ENCODE results near the gene MTMR1.

MTMR1 gene

DNA sequence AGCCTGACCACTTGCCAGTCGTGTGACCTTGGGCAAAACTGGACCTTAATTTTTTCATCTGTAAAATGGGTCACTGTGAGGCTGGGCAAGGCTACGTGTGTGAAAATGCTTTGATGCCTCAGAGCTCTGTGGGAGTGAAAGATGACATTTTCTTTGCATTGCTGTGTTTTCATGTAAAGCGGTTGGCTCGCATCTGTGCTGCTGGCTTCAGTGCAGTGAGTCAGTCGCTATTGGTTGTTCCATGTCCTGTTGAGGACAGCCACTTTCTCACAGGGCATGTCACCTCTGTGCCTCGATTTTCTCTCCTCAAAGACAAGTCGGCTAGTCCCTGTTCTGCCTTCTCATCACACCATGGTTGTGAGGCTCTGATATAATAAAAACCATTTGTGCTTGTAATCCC, 4.4 kb downstream of the MTMR1 start:
- DNase-seq, result no peak

DNA sequence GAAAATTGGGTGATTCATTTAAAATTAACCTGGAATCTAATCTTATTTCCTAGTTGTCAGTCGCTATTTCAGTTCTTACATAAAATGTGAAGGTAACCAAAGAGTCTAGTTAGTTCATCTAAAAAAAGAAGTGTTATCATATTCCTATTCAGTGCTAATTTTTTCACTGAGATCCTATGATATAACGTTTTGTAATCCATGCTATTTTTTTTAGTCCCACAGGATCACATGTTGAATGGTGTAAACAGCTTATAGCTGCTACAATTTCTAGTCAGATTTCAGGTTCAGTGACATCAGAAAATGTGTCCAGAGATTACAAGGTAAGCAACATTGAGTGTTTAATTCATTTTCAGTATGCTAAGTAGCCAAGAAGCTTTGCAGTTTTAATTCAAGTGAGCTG, 5.8 kb downstream of the MTMR1 start:
- no peak for DNase-seq

DNA sequence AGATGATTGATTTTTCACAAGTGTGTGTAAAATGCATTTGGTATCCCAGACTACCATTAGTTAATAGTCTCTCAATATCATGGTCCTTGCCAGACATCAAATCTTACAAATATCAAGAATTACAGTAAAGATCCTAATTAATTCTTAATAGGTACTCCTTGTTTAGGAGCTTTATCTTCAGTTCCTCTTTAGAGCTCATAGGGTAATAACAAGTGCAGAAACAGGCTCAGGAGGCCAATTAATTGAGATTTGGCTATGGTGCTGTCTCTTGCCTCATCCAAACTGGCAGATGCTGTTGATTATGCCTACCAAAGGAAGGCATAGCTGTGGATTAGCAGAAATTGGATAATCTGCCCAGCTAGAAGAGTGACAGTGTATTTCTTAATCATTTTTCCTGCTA, 6.9 kb downstream of the MTMR1 start:
- DNase-seq, result no peak

DNA sequence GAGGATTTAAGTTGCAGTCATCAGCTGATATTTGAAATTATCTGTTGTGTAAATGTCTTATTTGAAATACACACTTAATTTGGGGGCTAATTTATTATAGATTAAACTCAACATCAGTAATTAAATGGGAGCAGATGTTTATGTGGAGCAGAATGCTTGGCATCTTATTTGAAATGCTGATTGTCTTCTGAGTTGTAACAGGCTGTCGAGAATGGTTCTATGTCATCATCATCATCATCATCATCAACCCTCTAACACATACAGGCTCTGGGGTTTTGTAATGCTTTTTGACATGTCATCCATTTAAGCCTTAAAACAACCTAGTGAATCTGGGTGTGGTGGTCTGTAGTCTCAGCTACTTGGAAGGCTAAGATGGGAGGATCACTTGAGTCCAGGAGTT, 8.2 kb downstream of the MTMR1 start:
- DNase-seq, result no peak

DNA sequence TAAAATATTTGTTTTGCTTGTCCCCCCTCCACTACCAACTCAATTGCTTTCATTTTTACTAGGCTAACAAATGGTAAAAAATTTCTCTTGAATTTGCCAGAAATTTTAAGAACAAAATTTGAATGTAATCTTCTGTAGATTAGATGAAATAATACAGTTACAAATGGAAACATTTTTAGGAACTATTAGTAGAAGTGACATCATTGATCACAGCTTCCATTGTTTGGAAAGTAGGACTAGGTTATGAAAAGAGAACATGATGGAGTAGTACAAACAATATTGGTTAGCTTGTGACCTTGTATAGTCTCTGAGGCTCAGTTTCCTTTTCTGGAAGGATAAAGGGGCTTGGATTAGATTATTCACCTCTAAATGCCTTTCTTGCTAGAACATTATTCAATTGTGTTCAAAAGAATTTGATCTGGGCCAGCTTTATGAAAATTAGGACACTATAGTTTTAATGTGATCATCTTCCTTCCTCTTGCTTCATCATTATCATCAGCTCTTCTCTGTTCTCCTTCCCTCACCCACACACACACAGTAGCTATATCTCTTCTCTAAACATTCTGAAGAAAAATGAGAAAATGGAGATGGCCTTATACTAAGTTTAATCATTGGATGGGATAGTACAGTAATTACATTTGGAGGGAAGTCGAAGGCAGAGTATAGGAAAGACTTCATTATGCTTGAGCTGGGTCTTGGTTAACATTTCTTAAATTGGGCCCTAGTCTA, 9.9 kb downstream of the MTMR1 start:
- no peak for DNase-seq

DNA sequence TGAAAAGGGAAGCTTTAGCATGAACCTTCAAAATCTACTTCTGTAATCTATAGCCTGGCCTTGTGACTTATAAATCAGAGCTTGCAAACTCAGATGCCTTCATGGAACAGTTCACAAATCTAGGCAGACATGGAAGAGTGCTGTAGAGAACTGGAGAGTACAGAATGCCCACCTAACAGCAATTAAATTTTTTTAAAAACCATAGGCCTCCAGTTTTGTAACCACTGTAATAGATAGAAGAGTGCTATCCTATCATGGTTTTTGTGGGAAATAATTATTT, 10.4 kb downstream of the MTMR1 start:
- no peak for DNase-seq

DNA sequence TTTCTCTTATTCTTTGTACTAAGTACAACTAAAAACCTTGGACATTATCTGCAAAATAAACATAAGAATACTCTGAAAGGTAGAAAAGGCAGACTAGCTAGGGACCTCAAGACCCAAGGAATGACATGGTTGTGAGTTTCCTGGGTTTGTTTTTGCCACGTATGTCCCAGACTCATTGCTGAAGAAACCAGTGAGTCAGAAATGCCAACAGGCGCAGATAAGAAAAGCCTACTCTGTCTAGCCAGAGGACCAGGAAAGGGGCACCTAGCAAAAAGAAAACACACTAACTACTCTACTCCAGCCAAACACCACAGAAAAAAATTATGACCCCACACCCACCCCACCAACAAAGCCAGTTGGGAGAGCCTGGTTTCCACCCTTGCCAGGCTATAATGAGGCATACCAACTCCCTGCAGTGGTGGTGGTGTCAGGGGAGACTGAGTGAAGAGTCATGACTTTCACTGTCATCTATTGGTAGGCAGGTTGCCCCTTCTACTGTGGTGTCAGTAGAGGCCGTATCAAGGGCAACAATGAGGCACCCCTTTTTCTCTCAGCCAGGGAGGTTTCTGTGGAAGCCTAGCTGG, 10.9 kb downstream of the MTMR1 start:
- no peak for DNase-seq

DNA sequence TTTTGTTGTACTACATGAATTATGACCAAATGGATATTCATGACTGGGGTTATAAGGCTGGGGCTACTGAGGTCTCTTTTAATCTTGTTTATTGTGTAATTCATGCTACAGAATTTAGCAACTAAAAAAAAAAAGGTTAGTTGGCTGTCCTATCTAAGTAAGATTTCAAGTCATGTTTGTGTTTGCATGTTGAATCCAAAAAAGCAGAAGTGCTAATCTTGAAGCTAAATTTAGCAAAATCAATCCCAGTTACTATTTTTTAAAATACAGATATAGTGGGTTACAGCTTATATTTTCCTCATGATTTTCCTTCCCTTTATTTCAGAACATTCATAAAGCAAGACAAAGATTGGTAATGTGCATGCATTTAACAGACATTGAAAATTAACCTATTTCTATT, 19.4 kb downstream of the MTMR1 start:
- DNase-seq, result no peak

DNA sequence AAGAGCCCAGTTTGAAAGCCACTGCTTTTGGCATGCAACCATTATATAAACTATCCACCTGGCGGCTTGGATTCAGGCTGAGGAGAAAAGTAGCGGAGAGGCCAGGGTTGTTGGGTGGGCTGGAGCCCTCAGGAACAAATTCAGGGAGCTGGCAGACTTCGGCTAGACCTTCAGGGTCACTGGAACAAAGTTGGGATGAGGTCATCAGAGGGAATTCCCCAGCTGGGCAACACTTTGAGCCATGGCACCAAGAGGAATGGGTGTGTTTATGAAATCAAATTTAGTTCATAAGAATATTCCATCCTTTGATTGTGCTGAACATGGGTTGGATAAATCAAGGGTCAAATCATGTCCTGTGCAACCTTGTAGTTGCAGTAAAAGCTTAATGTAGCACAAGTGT, 22.0 kb downstream of the MTMR1 start:
- no peak for DNase-seq

DNA sequence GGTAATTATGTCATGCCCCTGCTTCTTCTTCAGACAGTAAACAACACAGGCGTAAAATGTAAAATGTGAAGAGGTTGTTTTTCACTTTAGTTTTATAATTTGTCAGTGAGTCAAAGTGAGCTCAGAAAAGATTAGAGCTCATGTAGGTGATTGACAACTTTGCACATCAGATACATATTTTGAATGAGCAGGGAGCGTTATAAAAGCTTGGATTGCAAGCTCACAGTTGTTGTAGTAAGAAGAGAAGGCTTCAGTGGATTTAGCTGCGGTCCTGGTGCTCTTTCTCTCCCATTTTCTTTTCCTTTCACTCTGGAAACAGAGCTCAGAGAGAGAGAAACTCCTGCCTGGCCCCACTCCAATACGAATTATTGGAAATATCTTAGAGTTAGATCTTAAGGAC, 26.4 kb downstream of the MTMR1 start:
- no peak for DNase-seq

DNA sequence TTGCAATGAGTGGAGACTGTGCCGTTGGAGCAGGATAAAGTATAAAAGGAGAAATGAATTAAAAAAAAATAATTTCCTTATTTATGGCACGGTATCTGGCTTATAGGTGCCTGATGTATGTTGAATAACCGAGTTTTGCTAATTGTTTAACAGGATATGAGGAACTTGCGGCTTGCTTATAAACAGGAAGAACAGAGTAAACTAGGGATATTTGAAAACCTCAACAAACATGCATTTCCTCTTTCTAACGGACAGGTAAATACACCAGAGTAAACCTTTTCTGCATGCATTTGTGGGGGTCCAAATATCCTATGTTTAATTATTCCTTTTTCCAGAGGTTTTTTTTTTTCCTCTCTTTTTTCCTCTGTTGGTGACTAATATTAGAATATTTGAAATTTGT, 36.8 kb downstream of the MTMR1 start:
- no peak for DNase-seq

DNA sequence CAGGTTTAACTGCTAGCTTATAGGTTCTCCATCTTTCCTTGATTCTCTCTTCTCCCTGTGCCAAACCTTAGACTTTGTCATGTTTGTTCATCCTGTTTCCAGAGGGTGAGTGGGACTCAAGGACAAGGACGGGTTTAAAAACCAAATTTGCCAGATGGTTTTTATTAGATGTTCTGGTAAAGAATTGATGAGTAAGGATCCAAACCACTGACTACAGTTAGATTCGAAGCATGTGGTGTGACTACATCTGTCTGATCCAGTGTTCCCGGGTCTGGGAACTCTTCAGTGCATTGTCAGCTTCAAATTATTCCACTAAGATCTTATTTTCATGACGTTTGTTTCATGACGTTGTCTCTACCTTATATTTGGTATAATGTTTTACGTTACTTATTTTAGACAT, 37.5 kb downstream of the MTMR1 start:
- no peak for DNase-seq

DNA sequence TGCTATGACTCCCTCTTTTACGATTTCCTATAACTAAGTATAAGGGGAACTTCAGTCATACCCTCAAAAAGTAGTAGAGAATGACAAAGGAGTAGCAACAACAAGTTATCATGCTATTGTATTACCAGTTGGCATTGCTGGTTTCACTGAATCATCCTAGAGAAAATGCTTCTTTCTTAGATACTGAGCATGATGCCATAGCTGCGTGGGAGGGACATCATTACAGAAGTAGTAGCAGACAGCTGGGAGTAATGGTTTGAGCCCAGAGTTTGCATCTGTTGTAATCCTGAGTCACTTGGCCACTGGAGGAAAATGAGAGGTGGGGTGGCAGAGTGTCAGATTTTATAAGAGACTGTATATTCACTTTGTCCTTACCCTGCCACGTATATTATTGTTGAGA, 38.6 kb downstream of the MTMR1 start:
- DNase-seq, result no peak

DNA sequence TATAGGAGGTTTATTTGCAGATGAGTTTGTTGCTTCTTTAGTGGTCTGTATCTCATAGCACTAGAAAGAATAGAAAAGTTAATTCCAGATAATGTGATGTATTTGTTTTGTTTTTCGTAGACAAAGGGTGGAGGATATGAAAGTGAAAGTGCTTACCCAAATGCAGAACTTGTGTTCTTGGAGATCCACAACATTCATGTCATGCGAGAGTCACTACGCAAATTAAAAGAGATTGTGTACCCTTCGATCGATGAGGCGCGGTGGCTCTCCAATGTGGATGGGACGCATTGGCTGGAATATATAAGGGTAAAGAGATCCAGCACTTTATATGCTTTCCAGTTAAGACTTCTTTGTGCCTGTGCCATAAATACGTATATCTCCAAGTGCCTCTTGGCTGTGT, 43.3 kb downstream of the MTMR1 start:
- DNase-seq, result no peak

DNA sequence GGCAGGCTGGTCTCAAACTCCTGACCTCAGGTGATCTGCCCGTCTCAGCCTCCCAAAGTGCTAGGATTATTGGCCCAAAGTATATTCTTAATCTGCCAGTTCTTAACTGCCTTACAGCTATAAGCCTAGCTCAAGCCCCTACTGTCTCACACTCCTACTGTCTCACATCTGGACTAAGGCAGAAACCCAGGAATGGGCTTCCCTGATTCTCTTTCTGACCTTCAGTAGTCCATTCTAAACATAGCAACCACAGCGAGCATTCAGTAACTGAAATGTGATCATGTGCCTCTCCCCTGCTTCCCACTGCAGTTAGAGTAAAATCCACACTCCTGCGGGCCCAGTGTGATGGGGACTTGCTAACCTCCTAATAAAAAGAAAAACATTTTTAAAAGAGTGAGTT, 58.9 kb downstream of the MTMR1 start:
- no peak for DNase-seq

DNA sequence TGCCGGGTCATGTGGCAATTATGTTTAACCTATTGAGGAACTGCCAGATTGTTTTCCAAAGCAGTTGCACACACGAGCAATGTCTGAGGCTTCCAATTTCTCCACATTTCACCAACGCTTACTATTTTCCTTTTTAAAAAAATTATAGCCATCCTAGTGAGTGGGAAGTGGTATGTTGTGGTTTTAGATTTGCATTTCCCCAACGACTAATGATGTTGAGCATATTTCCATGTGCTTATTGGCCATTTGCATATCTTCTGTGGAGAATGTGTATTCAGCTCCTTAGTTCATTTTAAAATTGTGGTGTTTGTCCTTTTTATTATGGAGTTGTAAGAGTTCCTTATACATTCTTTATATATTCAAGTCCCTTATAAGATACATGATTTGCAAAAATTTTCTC, 60.2 kb downstream of the MTMR1 start:
- no peak for DNase-seq

DNA sequence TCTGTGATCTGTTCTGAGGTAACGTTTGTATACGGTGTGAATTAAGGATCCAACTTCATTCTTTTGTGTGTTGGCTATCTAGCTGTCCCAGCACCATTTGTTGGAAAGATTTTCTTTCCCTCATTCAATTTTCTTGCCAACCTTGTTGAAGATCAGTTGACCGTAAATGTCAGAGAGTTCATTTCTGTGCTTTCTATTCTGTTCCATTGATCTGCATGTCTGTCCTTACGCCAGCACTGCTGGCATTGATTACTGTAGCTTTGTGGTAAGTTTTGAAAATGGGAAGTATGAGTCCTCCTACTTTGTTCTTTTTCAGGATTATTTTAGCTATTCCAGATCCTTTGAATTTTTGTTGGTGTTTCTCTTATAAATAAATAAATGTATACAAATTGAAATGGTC, 60.8 kb downstream of the MTMR1 start:
- no peak for DNase-seq

DNA sequence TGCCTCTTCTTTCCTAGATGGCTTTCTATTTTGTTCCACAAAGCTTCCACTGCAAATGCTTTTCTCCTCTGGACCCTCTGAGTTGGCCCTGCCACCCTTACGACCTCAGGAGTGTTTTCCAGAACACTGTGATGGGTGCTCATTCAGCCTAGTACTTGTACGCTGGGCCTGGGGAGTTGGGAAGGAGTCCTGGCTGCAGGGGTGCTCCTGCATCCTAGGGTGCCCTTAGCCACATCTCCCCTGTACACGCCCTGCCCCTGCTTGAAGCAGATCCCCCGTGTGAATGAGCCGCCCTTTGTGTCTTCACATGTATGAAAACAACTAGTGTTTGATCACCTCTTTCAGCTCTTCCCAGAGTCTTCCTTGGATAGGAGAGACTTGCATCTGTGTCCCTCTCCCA, 64.2 kb downstream of the MTMR1 start:
- no peak for DNase-seq

DNA sequence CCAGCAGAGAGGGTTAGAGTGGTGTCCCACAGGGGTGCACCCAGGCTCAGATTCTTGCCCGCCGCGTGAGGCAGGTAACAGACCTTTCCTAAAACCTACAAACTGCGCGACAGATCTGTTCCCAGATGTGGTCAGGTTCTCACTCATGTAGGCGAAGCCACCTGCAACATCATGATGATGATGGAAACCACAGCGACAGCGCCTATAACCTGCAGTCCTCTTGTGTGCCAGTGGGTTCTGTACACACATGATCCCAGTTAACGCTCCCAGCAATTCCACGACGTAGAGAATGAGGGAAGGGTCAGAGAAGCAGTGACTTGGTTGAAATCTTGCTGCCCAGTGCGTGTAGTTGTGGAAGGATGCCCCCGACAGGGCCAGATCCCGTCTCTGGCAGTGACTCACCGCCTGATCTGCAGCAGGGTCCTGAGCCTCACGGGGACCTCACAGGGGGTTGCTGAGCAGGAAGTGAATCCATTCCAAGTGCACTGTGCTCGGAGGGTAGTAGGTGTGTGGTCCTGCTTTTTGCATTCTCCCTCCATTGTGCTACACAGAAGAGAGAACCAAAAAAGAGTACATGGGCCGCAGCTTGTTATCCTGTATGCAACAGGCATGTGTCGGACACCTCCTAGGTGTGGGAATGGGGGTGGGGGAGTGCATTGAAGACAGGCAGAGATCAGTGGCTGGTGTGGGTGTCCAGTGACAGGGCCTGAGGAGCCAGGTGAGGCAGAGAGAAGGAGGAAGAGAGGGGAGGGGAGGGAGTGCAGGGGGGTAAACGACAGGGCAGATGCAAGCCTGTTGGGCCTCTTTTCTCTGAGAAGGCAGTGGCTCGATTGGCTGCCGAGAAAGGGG, 66.6 kb downstream of the MTMR1 start:
- DNase-seq, result no peak

DNA sequence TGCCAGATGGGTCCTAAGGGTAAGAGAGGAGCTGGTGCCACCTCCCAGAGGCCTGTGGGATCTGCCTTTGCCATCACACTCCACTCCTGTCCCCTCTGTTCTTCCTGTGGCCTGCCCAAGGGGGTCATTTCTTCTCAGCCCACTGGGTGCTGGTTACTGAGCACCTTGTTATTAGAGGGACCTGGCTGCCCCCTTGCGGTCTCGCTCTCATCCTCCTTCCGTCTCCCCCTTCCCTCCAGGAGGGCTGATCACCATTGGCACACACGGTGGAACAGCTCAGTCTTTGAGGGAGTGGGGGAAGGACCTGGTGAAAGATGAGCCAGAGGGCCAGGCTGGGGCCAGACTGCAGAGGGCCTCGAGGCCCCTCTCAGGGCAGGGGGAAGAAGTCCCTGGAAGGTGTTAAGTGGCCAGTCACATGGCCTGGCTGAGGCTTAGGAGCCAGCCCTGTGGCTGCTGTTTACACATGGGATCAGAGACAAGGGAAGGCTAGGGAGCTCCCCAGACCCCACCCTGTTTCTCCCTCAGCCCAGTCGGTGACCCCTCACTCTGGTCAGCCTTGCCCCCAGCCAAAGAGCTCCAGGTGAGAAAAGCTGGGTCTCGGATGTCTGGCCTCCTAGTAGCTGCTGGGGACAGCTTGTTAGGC, 68.1 kb downstream of the MTMR1 start:
- DNase-seq, result no peak

DNA sequence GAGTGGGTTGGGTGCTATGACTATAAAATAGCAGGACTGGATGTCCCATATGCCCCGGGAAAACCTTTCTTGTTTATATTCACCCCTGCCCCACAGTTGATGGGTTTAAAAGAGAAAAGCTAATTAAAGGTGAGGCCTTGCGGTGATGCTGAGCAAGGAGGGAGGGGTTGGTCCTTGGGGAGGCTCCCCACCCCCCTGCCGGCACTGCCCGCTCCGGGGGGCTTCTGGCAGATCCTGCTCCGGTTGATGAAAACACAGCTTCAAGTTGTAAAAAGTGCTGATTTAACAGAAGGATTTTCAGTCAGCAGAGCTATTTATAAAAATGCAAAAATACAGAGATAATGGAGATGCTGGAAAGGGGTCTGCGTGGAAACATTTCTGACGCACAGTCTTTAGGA, 68.6 kb downstream of the MTMR1 start:
- DNase-seq, result no peak

DNA sequence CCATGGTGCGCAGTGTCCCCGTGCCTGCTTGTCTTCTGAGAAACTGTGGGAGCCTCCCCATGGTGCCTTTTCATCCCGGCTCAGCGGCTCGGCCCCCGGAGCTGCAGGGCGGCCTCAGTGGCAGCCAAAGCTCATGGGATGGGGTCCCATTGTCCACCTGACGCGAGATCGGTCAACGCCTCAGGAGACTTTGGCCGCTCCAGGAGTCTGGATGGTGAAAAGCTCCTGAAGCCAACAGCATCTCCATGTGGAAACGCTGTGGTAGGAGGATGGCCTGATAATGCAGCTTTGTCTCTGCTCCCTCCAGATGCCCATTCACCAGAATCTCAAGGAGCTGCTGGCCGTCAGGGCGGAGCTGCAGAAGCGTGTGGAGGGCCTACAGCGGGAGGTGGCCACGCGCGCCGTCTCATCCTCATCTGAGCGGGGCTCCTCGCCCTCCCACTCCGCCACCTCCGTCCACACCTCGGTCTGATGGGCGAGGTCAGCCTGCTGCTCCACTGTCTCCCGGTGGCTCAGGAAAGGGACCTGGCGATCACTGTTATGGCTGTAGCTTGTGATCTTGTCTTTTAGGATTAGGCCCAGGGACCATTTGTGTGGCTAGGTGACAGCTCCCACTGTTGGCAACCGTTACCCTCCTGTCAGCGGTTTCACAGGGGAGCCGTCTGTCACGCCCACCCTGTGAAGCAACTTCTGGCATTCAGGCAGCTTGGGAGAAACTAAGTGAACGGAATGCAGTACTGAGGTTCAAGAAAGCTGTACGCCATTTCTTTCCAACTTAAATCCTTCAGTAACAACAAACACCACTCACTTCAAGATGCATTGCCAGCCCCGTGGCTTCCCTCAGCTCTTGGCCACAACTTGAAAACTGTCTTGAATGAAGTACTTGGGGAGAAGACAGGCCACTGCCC, 69.3 kb downstream of the MTMR1 start:
- DNase-seq, result no peak

DNA sequence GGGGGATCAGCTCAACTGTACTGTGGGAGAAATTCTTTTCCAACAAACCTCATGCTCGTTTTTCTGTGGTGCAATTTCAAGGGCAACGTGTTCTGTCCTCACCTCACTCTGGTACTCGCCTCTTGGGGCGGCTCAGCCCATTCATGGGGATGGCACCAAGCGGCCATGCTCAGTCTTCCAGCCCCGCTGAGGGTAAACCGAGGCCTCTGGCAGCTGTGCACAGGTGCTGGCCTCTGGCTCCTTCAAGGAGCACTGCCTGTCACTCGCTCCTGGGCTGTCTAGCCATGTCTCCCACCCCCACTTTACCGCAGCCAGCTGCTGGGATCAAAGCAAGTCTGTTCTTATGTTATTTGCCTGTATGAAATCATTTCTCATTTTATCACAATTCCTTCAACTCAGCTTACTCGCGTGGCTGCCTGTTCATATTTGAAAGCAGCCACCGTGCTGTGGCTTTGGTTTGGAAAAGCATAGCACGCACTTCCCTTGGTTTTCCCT, 70.2 kb downstream of the MTMR1 start:
- no peak for DNase-seq
